ENCODE measurements around the gene ASCL5.

Gene ASCL5

DNA sequence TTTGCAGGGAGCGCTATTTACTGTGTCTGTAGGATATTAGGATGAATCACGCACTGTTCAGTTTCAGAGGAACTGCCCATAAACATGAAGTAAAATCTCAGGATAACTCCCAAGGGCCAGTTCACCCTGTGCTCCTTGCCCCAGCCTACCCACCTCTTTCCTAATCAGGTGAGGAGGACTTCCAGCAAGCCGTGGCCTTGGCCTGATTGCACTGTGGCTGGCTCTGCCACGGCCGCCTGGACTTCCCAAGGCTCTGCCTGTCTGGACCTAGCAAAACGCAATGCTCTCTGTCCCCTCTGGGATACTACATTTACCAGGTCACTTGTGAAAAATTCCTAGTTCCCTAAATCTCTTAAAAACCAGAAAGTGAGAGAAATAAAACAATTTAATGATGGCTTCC lies 7.4 kb upstream of the ASCL5 start:
- no peak for DNase-seq

GRCh38 chr1:201131398-201131797 lies 4.4 kb upstream of the ASCL5 start:
- no peak for DNase-seq

GRCh38 chr1:201128962-201129361 lies 2.0 kb upstream of the ASCL5 start:
- DNase-seq = no peak

DNA sequence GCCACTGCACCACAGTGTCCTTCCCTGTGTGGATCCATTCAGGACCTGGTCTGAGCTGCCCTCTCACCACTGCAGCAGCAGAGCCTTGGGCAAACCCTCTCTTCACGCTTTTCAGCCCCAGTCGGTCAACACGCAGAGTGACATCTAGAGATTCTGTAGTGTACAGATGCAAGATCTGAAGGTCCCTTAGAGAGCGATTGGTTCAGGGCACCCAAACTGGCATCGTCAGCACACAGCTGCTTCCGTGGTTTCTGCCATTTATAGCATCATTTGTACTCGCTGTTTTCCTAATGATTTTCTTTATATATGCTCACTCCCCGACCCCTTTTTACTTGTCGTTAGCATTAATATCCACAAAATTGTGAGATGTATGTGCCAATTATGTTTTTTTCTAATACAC lies 1.5 kb upstream of the ASCL5 start:
- no peak for DNase-seq

- DNase-seq = no peak
Measured at GRCh38 chr1:201127755-201128455, 921 bp upstream of the ASCL5 start.

- no peak for DNase-seq
Measured at GRCh38 chr1:201126463-201126831, 537 bp downstream of the ASCL5 start.

- DNase-seq = no peak
Measured at GRCh38 chr1:201125800-201126199, 1.2 kb downstream of the ASCL5 start.

- DNase-seq = no peak
Measured at GRCh38 chr1:201125019-201125418, 2.0 kb downstream of the ASCL5 start.

DNA sequence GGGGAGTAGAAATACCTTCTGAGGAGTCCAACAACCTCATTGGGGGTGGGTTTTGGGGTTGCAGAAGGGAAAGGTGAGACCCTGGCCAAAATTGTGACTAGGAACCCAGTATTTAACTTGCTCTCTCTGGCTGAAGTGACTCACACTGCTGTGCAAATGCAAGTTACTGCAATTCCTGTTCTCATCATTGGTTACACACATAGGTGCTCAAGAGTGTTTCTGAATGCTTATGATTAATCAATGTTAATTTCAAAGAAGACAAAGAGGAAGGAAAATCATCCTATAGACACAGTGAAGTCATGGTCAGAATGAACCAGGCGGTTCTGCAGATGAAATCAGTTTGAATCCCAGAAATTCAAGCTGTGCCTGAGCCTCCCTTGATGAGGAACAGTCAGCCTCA lies 3.1 kb downstream of the ASCL5 start:
- no peak for DNase-seq

DNA sequence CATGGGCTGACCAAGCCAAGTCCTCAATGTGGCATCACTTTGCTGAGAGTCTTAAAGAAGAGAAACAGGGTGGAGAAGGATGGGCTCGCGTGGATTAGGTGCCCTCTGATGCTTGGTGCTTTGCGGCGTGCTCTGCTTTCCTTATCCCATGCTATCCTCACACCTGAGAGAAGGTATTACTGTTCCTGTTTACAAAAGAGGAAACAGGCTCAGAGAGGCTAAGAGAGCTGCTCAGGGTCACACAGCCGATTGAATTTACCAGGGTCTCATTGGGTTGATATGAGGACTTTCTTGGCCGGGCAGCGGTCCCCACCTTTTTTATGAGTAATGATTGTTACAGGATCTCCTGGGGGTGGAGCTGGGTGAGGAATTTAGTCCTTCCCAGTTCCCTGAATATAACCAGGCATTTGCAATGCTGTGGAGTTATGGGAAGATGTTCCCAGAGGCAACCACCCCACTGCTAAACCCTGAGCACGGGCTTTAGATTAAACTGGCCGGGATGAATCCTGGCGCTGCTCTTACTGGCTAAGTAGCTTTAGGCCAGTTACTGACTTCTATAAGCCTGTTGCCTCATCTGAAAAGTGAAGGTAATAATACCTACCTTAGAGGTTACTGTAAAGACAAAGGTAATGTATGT lies 4.5 kb downstream of the ASCL5 start:
- DNase-seq = no peak

DNA sequence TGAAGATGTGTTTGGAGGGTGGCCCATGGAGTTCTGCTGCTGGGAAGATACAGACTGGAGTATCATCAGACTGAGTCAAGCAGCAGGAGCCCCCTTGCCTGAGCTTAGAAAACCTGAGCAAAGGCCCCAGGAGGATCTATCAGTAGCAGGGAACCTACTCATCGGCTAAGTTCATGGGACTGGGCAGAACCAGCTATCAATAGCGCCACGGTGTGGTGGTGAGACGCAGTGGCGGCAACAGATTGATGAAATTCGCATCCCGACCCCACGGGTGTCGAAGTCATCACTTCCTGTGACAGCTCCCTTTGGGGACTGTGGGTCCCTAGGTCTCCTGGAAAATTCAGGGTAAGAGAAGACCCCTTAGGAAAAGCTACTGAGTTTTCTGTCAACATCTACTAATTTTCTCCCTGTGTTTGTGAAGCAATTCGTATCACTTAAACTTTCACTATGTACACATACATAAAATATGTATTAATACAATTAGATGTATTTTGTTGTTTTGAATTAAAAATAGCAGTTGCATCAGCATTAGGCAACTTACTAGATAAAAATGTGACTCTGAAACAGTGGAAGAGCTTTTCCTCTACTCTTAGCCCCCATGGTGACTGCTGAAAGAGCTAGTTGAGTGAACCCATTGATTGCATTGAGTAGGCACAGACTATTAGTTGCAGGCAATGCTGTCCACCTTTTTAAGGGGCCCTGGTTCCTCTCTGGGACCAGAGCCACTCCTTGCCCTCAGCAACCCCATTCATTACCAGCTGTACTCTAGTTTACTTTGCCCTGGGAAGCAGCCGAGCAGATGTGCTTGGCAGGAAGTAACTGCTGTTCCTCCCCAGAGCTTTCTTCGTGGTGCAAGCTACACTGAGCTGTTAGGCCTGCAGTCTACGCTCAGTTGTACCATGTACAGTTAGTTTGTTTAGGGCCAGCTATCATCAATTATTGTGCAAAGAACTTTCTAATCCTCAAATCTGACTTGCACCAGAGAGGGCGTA lies 7.5 kb downstream of the ASCL5 start:
- DNase-seq = no peak

- no peak for DNase-seq
Measured at GRCh38 chr1:201116091-201116490, 10.9 kb downstream of the ASCL5 start.

- DNase-seq = no peak
Measured at GRCh38 chr1:201115390-201115937, 11.5 kb downstream of the ASCL5 start.

- DNase-seq = peak; percentile 83
Measured at GRCh38 chr1:201114245-201115131, 12.5 kb downstream of the ASCL5 start.

DNA sequence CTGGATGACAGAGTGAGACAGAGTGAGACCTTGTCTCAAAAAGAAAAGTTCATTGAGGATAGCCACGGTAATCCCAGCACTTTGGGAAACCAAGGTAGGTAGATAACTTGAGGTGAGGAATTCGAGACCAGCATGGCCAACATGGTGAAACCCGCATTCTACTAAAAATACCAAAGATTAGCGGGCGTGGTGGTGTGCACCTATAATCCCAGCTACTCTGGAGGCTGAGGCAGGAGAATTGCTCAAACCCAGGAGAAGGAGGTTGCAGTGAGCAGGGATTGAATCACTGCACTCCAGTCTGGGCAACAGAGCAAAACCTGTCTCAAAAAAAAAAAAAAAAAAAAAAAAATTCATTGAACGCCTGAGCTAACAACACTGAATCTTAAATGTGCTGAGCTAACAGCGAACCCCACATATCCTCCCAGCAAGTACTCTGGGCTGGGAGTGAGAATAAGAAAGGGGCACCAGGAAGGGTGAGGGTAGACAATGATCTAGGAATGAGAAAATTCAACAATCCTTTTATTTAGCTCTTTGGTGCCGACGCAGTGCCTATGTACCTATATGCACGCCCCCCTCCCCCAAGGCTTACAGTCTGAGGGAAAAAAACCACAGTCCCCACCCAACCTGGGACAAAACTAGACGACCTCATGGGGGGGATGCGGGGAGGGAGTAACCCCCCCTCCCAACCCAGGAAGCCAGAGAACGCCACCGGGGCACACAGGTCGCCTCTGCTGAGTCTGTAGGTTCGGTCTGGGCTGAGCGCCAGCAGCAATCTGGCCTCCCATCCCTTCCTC lies 13.3 kb downstream of the ASCL5 start:
- no peak for DNase-seq

DNA sequence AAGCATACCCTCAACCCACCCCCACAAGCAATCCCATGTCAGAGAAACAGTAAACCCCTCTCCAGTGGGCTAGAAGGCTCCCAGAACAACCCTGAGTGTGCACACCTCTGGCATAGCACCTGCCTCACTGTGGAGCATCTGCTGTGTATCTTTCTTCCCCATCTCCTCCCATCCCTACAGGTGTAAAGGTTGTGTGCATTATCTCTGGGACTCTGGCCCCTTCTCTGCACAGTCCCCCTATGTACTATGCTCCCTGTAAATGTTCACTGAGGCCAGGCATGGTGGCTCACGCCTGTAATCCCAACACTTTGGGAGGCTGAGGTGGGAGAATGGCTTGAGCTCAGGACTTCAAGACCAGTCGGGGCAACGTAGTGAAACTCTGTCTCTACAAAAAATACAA lies 14.1 kb downstream of the ASCL5 start:
- no peak for DNase-seq

GRCh38 chr1:201112173-201112731 lies 14.7 kb downstream of the ASCL5 start, which contains the start of gene CACNA1S:
Gene CACNA1S (minus strand): TSS chr1:201112426. CDS start chr1:201112339, 87 bp downstream.
- DNase-seq = no peak

DNA sequence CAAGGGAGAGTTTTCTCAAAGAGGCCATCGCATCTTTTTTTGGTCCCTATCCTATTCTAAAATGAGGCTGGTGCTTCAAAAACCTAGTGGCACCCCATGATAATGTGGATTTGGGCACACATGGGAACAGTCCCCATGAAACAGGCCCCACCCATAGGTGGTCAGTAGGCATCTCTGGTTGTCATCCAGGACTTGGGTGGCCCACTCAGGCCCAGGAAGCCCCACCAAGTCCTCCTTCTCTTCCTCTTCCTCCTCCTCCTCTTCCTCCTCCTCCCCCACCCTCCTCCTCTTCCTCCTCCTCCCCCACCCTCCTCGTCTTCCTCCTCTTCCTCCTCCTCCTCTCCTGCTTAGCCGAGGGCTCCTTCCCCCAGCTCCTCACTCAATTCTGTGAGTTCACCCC lies 15.3 kb downstream of the ASCL5 start:
- DNase-seq = no peak

- no peak for DNase-seq
Measured at GRCh38 chr1:201111156-201111555, 15.8 kb downstream of the ASCL5 start.

GRCh38 chr1:201110616-201111015 lies 16.4 kb downstream of the ASCL5 start:
- DNase-seq = no peak

DNA sequence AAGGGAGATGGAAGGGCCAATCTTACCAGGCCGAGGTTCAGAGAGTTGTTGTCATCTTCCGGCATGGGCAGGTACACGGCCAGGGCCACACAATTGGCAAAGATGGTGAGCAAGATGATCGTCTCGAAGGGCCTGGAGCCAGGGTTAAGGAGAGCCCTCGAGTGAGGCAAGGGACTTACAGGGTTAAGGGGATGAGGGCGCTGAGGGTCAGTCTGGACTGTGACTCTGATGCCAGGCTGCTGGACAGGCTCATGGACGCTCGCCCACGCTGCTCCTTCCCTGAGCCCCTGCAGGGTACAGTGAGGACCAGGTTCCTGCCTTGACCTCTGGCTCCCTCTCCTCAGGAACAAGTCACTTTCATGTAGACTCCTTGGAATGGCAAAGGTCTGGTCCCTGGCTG lies 16.8 kb downstream of the ASCL5 start:
- no peak for DNase-seq
